SK-N-SH treated with all-trans-retinoic acid at 6 μM for 48 hours (cell line): ENCODE measurements around the gene OST4.

Experiments used
- ARNTL ChIP-seq: fragments of 450-650 bp; formaldehyde crosslinking; IDR thresholded peaks from 2 replicates; pipeline ENCODE4 v1.5.0; 2020; ENCODE audit warnings: low read depth, mild to moderate bottlenecking, moderate library complexity, borderline replicate concordance
- BACH2 ChIP-seq: fragments of 250-450 bp; sonication (Bioruptor Pico); IDR thresholded peaks from 2 replicates; pipeline ENCODE4 v1.9.0; 2021; ENCODE audit warnings: mild to moderate bottlenecking, borderline replicate concordance
- ISL1 ChIP-seq: fragments of 250-450 bp; sonication (Bioruptor Pico); IDR thresholded peaks from 2 replicates; pipeline ENCODE4 v2.1.2; 2022; ENCODE audit warnings: mild to moderate bottlenecking, moderate library complexity
- OSR1 ChIP-seq: fragments of 250-450 bp; sonication (Bioruptor Pico); IDR thresholded peaks from 2 replicates; pipeline ENCODE4 v1.8.0; 2022; ENCODE audit warnings: moderate library complexity, mild to moderate bottlenecking, inconsistent platforms
- PATZ1 ChIP-seq: fragments of 250-450 bp; sonication (Bioruptor Pico); IDR thresholded peaks from 2 replicates; pipeline ENCODE4 v1.8.0; 2020; ENCODE audit warnings: mild to moderate bottlenecking, moderate library complexity, borderline replicate concordance
- TCF4 ChIP-seq: fragments of 250-450 bp; sonication (Bioruptor Pico); IDR thresholded peaks from 2 replicates; pipeline ENCODE4 v1.8.0; 2021; ENCODE audit warnings: mild to moderate bottlenecking, moderate library complexity, borderline replicate concordance
- TSHZ2 ChIP-seq: fragments of 250-450 bp; sonication (Bioruptor Pico); IDR thresholded peaks from 2 replicates; pipeline ENCODE4 v1.5.0; 2020; ENCODE audit warnings: mild to moderate bottlenecking, moderate library complexity
- ZFP3 ChIP-seq: fragments of 250-450 bp; sonication (Bioruptor Pico); IDR thresholded peaks from 2 replicates; pipeline ENCODE4 v1.5.0; 2020; ENCODE audit warnings: mild to moderate bottlenecking, moderate library complexity
- ZFP30 ChIP-seq: fragments of 450-650 bp; formaldehyde crosslinking; IDR thresholded peaks from 2 replicates; pipeline ENCODE4 v1.5.0; 2022; ENCODE audit warnings: mild to moderate bottlenecking, moderate library complexity
- ZNF70 ChIP-seq: fragments of 450-650 bp; formaldehyde crosslinking; IDR thresholded peaks from 2 replicates; pipeline ENCODE4 v1.5.0; 2020; ENCODE audit warnings: mild to moderate bottlenecking, moderate library complexity
- ZNF8 ChIP-seq: fragments of 450-650 bp; formaldehyde crosslinking; IDR thresholded peaks from 2 replicates; pipeline ENCODE4 v1.5.0; 2020; ENCODE audit warnings: mild to moderate bottlenecking, moderate library complexity

GRCh38 chr2:27042159-27042661 is 29.2 kb downstream of the OST4 start:
- TF ChIP-seq ARNTL (CRISPR knock-in tag) (no peak), BACH2 (CRISPR knock-in tag) (no peak), ZNF70 (CRISPR knock-in tag) (no peak), PATZ1 (CRISPR knock-in tag) (no peak), ZFP30 (CRISPR knock-in tag) (no peak), TCF4 (CRISPR knock-in tag) (no peak), ZNF8 (CRISPR knock-in tag) (no peak), ISL1 (CRISPR knock-in tag) (no peak), ZFP3 (no peak), OSR1 (no peak), TSHZ2 (no peak)
